GM12878 (cell line): Measurements from ENCODE around the gene PAPOLA. TPM values are rescaled to one million over a fixed set of nuclear protein-coding genes. Genes with fewer than 3 reads are reported as not detected.

Source experiments
- ATAC-seq: fragments of 200-7000 bp; cut with Tn5 transposase; 3 replicates; pipeline ENCODE4 v1.9.1; 2020; ENCODE audit warnings: mild to moderate bottlenecking, moderate library complexity
- BruUV-seq: library from RNA; stranded (reverse); fragments of 400-500 nt; replicated peaks from 2 replicates; lab custom pipeline; 2021; lab: Mats Ljungman, UMichigan
- CTCF ChIA-PET: fragments of 300-600 bp; sonication (Branson Sonifier 250); formaldehyde crosslinking; extraction: SDS; loops from one replicate; lab custom pipeline; 2021; ENCODE audit warnings: inconsistent platforms; lab: Yijun Ruan, JAX
- POLR2A ChIA-PET: fragments of 350-600 bp; formaldehyde crosslinking; extraction: SDS; loops from one replicate; lab custom pipeline; 2021; ENCODE audit warnings: inconsistent platforms; lab: Charles Lee
- RAD21 ChIA-PET: fragments of 300-600 bp; sonication (Branson Sonifier 250); formaldehyde crosslinking; loops from one replicate; lab custom pipeline; 2023; ENCODE audit warnings: antibody characterized with exemption; ENCODE audit not compliant: unreplicated experiment; lab: Charles Lee
- SMC1A ChIA-PET: fragments of 300-600 bp; sonication (Branson Sonifier 250); formaldehyde crosslinking; loops from one replicate; lab custom pipeline; 2023; ENCODE audit not compliant: unreplicated experiment, uncharacterized antibody; lab: Charles Lee
- DNase-seq: peaks from one replicate; pipeline ENCODE4 v3.0.0-alpha.2; 2011; ENCODE audit warnings: low read depth, low spot score
- FAIRE-seq: peaks from 3 replicates; lab custom pipeline; 2011; peaks lifted over from hg19 to GRCh38; lab: Jason Lieb, UNC
- H2AFZ ChIP-seq: 2 replicates; pipeline ENCODE4 v1.6.0; 2011; ENCODE audit warnings: low read depth, low read length, control low read depth; ENCODE audit not compliant: control insufficient read depth
- H3K27ac ChIP-seq: 2 replicates; pipeline ENCODE4 v1.5.1; 2011; ENCODE audit warnings: control low read depth; ENCODE audit not compliant: control insufficient read depth, insufficient read depth
- H3K27me3 ChIP-seq, 2 experiments: replicated peaks in 1 of 2; 2 replicates each; pipeline versions ENCODE4 v1.6.0 to v1.6.1; 2011; ENCODE audit warnings: low read length in 1 of 2; ENCODE audit not compliant: control insufficient read depth in 2 of 2, insufficient read depth in 2 of 2
- H3K36me3 ChIP-seq, 2 experiments: 2 replicates each; pipeline ENCODE4 v1.5.1; 2011; ENCODE audit warnings: low read length in 1 of 2; ENCODE audit not compliant: control insufficient read depth in 2 of 2, insufficient read depth in 2 of 2
- H3K4me1 ChIP-seq: 2 replicates; pipeline ENCODE4 v1.6.1; 2011; ENCODE audit warnings: mild to moderate bottlenecking, low read length, moderate library complexity, mixed read lengths; ENCODE audit not compliant: control insufficient read depth, insufficient read depth
- H3K4me2 ChIP-seq: 2 replicates; pipeline ENCODE4 v1.6.0; 2011; ENCODE audit warnings: control low read depth; ENCODE audit not compliant: control insufficient read depth, insufficient read depth
- H3K4me3 ChIP-seq: fragments of 200-600 bp; sonication (generic); 2 replicates; pipeline ENCODE4 v1.5.1; 2016
- H3K79me2 ChIP-seq: 2 replicates; pipeline ENCODE4 v1.6.0; 2011; ENCODE audit warnings: low read length; ENCODE audit not compliant: control insufficient read depth, insufficient read depth
- H3K9ac ChIP-seq: 2 replicates; pipeline ENCODE4 v1.8.0; 2011; ENCODE audit warnings: low read length, control low read depth, mixed read lengths; ENCODE audit not compliant: control insufficient read depth, insufficient read depth
- H3K9me3 ChIP-seq: replicated peaks from 3 replicates; pipeline ENCODE4 v1.5.1; 2011; ENCODE audit warnings: mild to moderate bottlenecking, low read length; ENCODE audit not compliant: control insufficient read depth, insufficient read depth
- H4K20me1 ChIP-seq: 2 replicates; pipeline ENCODE4 v1.6.0; 2011; ENCODE audit not compliant: control insufficient read depth, insufficient read depth
- CEBPB ChIP-seq, 2 experiments: fragments of 150-350 bp in 1 of 2; IDR thresholded peaks; 2 replicates each; pipeline ENCODE4 v1.6.1; 2012 to 2014; ENCODE audit warnings: low read depth in 2 of 2, low read length in 2 of 2, borderline replicate concordance in 1 of 2, inconsistent platforms in 1 of 2
- CHD4 ChIP-seq: fragments of 200-600 bp; sonication (generic); IDR thresholded peaks from 2 replicates; pipeline ENCODE4 v1.6.1; 2016; ENCODE audit warnings: mild to moderate bottlenecking
- DPF2 ChIP-seq: fragments of 450-650 bp; IDR thresholded peaks from 2 replicates; pipeline ENCODE4 v1.6.1; 2017; ENCODE audit warnings: mild to moderate bottlenecking
- HDAC2 ChIP-seq: fragments of 200-600 bp; sonication (generic); IDR thresholded peaks from 2 replicates; pipeline ENCODE4 v1.6.1; 2017
- IKZF2 ChIP-seq, 2 experiments: fragments of 450-650 bp; IDR thresholded peaks; 2 replicates each; pipeline ENCODE4 v1.6.1; 2017; ENCODE audit warnings: mild to moderate bottlenecking in 2 of 2, moderate library complexity in 2 of 2
- MEF2B ChIP-seq: fragments of 450-650 bp; IDR thresholded peaks from 2 replicates; pipeline ENCODE4 v1.6.1; 2018; ENCODE audit warnings: mild to moderate bottlenecking, moderate library complexity; ENCODE audit not compliant: partially characterized antibody, poor library complexity, severe bottlenecking
- NR2C1 ChIP-seq: fragments of 450-650 bp; IDR thresholded peaks from 2 replicates; pipeline ENCODE4 v1.6.1; 2017; ENCODE audit warnings: antibody characterized with exemption, mild to moderate bottlenecking, moderate library complexity
- PAX5 ChIP-seq: IDR thresholded peaks from 2 replicates; pipeline ENCODE4 v1.6.1; 2011; ENCODE audit warnings: low read depth, low read length, borderline replicate concordance
- RAD21 ChIP-seq: IDR thresholded peaks from 2 replicates; pipeline ENCODE4 v1.6.1; 2011; ENCODE audit warnings: mild to moderate bottlenecking, low read depth, low read length, moderate library complexity; ENCODE audit not compliant: insufficient read depth
- TCF7 ChIP-seq: IDR thresholded peaks from 2 replicates; pipeline ENCODE4 v1.6.1; 2014; ENCODE audit warnings: antibody characterized with exemption, borderline replicate concordance
- WGBS: methylation state at CpG from one replicate; pipeline ENCODE4 v1.1.6; 2016; ENCODE audit warnings: low lambda C conversion rate; ENCODE audit not compliant: insufficient replicate concordance, insufficient coverage; ENCODE audit errors: missing lambda C conversion rate; 5-methylcytosine and 5-hydroxymethylcytosine counted together
- in situ Hi-C: fragments of 300-500 bp; cut with MboI; formaldehyde crosslinking; loops from 9 replicates; pipeline ENCODE4 v1.14.3; 2018; ENCODE audit warnings: mixed read lengths
- intact Hi-C: fragments of 100-400 bp; cut with micrococcal nuclease; formaldehyde crosslinking; loops from one replicate; pipeline ENCODE4 v1.14.2; 2022; ENCODE audit not compliant: unreplicated experiment
- polyA plus RNA-seq, 11 experiments: library from polyadenylated mRNA; depleted of rRNA in 4 of 11; unstranded in 6 of 11; stranded (reverse) in 5 of 11; fragments of >200 nt; fragmentation: Nextera tagmentation in 4 of 11; fragmentation: Illumina TruSeq in 1 of 11; extraction: Ambion mirVana in 4 of 11; extraction: Trizol in 1 of 11; gene quantifications; 1 replicate in 1 of 11; 2 replicates in 10 of 11; pipeline versions ENCODE4 v1.2.1 to v1.2.3, GENCODE V29; 2011 to 2016; ENCODE audit warnings: inconsistent platforms in 2 of 11, missing spikeins in 2 of 11, low read depth in 1 of 11
- total RNA-seq, 4 experiments: library from RNA; depleted of rRNA in 3 of 4; stranded (reverse); fragments of >200 nt in 3 of 4; fragmentation: Illumina TruSeq in 1 of 4; extraction: Trizol in 1 of 4; gene quantifications; 2 replicates each; pipeline versions ENCODE4 v1.2.1 to v1.2.3, GENCODE V29; 2013 to 2021
- TF ChIP-seq, protein P1 (sequence below): IDR thresholded peaks from 2 replicates; pipeline ENCODE4 v1.6.1; 2011; ENCODE audit warnings: mild to moderate bottlenecking, low read depth, low read length, moderate library complexity; ENCODE audit not compliant: insufficient replicate concordance

Gene PAPOLA
- total and polyA plus RNA-seq, 10 of the 15 experiments (the other 5 are each of a cell fraction or from before 2014, with no cell fraction given): 46.0 to 185 (median 114) TPM

GRCh38 chr14:96466918-96467317 lies 35.3 kb upstream of the PAPOLA start:
- ChIA-PET RAD21 (no interaction called here), SMC1A (no interaction called here), POLR2A (no interaction called here), CTCF (no interaction called here)
- Histone ChIP-seq H3K4me2 (no peak overlapping the region), H3K4me1 (no peaks in the 10 kb centered on the region), H3K79me2 (no peaks in the 10 kb centered on the region), H3K27ac (no peak overlapping the region), H3K4me3 (no peak overlapping the region), H3K9me3 (no peaks in the 10 kb centered on the region), H3K9ac (no peak overlapping the region), H2AFZ (no peak overlapping the region), H3K27me3 (no peaks in the 10 kb centered on the region), H3K36me3 (no peaks in the 10 kb centered on the region), H4K20me1 (no peaks in the 10 kb centered on the region)
- DNase-seq (no peak), FAIRE-seq (no peak), ATAC-seq (no peak)
- intact Hi-C loops: no loop called here
- 42% methylated on average over 3 of the region's 3 CpGs for WGBS
- in situ Hi-C loops: no loop called here
- TF ChIP-seq, protein P1, sequence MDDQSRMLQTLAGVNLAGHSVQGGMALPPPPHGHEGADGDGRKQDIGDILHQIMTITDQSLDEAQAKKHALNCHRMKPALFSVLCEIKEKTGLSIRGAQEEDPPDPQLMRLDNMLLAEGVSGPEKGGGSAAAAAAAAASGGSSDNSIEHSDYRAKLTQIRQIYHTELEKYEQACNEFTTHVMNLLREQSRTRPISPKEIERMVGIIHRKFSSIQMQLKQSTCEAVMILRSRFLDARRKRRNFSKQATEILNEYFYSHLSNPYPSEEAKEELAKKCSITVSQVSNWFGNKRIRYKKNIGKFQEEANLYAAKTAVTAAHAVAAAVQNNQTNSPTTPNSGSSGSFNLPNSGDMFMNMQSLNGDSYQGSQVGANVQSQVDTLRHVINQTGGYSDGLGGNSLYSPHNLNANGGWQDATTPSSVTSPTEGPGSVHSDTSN: no peak
- no peak for TF ChIP-seq PAX5
- TF ChIP-seq NR2C1: no peak
- TF ChIP-seq MEF2B: no peak
- no peak for TF ChIP-seq TCF7
- no peak for TF ChIP-seq RAD21
- TF ChIP-seq CHD4: no peak
- no peak for TF ChIP-seq IKZF2 (IDR thresholded peaks at IDR 0.05)
- no peak for TF ChIP-seq HDAC2
- no peak for TF ChIP-seq CEBPB (IDR thresholded peaks at IDR 0.05; ENCODE audit: borderline replicate concordance in 1 of 2, low read depth in 2 of 2, low read length in 2 of 2)
- no peak for TF ChIP-seq DPF2
- BruUV-seq: no TSS peak
